Prostate gland (tissue), 2 donors: ENCODE measurements around the gene ATP1B2.

ENCODE experiments used
- CTCF ChIP-seq, 4 experiments: fragments of 200-600 bp in 2 of 4; fragments of 450-650 bp in 2 of 4; sonication (generic) in 2 of 4; IDR thresholded peaks; 1 replicate in 3 of 4; 2 replicates in 1 of 4; pipeline ENCODE4 v1.5.1; 2016 to 2019; ENCODE audit warnings: antibody characterized with exemption in 4 of 4, mild to moderate bottlenecking in 2 of 4, moderate library complexity in 2 of 4
- POLR2A ChIP-seq: fragments of 450-650 bp; IDR thresholded peaks from one replicate; pipeline ENCODE4 v1.6.1; 2016; ENCODE audit warnings: antibody characterized with exemption, mild to moderate bottlenecking
- POLR2AphosphoS5 ChIP-seq: sonication (generic); formaldehyde crosslinking; IDR thresholded peaks from one replicate; pipeline ENCODE4 v1.6.1; 2017; ENCODE audit warnings: antibody characterized with exemption

GRCh38 chr17:7651665-7652387 lies 1.1 kb downstream of the ATP1B2 start:
- TF ChIP-seq CTCF (IDR thresholded peaks at IDR 0.05) (no peak), POLR2A (no peak), POLR2AphosphoS5 (no peak)
